Measurements from ENCODE around the gene ZNF407.

DNA sequence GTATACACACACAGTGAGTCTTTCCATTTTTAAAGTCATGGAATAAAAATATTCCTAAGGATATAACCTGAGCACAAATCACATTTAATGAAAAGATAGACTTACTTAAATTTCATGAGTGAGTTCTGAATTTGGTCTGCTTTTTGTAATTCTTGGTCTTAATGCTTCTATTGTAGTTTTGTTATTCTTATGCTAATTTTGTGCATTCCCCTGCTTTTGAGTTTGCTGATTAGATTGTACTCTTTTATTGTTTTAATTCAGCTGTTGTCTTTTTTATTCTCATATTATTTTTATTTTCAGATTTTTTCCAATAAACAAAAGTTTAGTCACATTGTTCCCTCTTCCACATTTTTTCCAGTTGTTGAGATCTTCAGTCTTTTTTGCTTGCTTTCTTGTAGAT lies 202.4 kb downstream of the ZNF407 start:
- TF ChIP-seq ZNF589 (CRISPR knock-in tag; conservative IDR thresholded peaks at IDR 0.05) (no peak), HOXD1 (CRISPR knock-in tag; IDR thresholded peaks at IDR 0.05) (no peak), GABPB1 (CRISPR knock-in tag; IDR thresholded peaks at IDR 0.05) (no peak), POLR2AphosphoS2 (IDR thresholded peaks at IDR 0.05; ENCODE audit: low read depth, low read length) (no peak)
- TF ChIP-seq, protein P1, sequence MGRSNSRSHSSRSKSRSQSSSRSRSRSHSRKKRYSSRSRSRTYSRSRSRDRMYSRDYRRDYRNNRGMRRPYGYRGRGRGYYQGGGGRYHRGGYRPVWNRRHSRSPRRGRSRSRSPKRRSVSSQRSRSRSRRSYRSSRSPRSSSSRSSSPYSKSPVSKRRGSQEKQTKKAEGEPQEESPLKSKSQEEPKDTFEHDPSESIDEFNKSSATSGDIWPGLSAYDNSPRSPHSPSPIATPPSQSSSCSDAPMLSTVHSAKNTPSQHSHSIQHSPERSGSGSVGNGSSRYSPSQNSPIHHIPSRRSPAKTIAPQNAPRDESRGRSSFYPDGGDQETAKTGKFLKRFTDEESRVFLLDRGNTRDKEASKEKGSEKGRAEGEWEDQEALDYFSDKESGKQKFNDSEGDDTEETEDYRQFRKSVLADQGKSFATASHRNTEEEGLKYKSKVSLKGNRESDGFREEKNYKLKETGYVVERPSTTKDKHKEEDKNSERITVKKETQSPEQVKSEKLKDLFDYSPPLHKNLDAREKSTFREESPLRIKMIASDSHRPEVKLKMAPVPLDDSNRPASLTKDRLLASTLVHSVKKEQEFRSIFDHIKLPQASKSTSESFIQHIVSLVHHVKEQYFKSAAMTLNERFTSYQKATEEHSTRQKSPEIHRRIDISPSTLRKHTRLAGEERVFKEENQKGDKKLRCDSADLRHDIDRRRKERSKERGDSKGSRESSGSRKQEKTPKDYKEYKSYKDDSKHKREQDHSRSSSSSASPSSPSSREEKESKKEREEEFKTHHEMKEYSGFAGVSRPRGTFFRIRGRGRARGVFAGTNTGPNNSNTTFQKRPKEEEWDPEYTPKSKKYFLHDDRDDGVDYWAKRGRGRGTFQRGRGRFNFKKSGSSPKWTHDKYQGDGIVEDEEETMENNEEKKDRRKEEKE (IDR thresholded peaks at IDR 0.05) = no peak
- TF ChIP-seq, protein P2, sequence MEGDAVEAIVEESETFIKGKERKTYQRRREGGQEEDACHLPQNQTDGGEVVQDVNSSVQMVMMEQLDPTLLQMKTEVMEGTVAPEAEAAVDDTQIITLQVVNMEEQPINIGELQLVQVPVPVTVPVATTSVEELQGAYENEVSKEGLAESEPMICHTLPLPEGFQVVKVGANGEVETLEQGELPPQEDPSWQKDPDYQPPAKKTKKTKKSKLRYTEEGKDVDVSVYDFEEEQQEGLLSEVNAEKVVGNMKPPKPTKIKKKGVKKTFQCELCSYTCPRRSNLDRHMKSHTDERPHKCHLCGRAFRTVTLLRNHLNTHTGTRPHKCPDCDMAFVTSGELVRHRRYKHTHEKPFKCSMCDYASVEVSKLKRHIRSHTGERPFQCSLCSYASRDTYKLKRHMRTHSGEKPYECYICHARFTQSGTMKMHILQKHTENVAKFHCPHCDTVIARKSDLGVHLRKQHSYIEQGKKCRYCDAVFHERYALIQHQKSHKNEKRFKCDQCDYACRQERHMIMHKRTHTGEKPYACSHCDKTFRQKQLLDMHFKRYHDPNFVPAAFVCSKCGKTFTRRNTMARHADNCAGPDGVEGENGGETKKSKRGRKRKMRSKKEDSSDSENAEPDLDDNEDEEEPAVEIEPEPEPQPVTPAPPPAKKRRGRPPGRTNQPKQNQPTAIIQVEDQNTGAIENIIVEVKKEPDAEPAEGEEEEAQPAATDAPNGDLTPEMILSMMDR (CRISPR knock-in tag; IDR thresholded peaks at IDR 0.05) = no peak
- TF ChIP-seq, protein P3, sequence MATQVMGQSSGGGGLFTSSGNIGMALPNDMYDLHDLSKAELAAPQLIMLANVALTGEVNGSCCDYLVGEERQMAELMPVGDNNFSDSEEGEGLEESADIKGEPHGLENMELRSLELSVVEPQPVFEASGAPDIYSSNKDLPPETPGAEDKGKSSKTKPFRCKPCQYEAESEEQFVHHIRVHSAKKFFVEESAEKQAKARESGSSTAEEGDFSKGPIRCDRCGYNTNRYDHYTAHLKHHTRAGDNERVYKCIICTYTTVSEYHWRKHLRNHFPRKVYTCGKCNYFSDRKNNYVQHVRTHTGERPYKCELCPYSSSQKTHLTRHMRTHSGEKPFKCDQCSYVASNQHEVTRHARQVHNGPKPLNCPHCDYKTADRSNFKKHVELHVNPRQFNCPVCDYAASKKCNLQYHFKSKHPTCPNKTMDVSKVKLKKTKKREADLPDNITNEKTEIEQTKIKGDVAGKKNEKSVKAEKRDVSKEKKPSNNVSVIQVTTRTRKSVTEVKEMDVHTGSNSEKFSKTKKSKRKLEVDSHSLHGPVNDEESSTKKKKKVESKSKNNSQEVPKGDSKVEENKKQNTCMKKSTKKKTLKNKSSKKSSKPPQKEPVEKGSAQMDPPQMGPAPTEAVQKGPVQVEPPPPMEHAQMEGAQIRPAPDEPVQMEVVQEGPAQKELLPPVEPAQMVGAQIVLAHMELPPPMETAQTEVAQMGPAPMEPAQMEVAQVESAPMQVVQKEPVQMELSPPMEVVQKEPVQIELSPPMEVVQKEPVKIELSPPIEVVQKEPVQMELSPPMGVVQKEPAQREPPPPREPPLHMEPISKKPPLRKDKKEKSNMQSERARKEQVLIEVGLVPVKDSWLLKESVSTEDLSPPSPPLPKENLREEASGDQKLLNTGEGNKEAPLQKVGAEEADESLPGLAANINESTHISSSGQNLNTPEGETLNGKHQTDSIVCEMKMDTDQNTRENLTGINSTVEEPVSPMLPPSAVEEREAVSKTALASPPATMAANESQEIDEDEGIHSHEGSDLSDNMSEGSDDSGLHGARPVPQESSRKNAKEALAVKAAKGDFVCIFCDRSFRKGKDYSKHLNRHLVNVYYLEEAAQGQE (IDR thresholded peaks at IDR 0.05; ENCODE audit: borderline replicate concordance in 1 of 2, low read depth in 1 of 2, low read length in 2 of 2) = no peak
- TF ChIP-seq, protein P4, sequence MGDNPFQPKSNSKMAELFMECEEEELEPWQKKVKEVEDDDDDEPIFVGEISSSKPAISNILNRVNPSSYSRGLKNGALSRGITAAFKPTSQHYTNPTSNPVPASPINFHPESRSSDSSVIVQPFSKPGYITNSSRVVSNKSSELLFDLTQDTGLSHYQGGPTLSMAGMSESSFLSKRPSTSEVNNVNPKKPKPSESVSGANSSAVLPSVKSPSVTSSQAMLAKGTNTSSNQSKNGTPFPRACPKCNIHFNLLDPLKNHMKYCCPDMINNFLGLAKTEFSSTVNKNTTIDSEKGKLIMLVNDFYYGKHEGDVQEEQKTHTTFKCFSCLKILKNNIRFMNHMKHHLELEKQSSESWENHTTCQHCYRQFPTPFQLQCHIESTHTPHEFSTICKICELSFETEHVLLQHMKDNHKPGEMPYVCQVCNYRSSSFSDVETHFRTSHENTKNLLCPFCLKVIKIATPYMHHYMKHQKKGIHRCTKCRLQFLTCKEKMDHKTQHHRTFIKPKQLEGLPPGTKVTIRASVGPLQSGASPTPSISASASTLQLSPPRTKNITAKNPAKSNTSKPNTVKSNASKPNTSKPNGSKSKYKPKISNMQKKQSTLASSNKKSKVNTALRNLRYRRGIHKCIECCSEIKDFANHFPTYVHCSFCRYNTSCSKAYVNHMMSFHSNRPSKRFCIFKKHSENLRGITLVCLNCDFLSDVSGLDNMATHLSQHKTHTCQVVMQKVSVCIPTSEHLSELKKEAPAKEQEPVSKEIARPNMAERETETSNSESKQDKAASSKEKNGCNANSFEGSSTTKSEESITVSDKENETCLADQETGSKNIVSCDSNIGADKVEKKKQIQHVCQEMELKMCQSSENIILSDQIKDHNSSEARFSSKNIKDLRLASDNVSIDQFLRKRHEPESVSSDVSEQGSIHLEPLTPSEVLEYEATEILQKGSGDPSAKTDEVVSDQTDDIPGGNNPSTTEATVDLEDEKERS (CRISPR knock-in tag; IDR thresholded peaks at IDR 0.05) = no peak
- TF ChIP-seq, protein P5, sequence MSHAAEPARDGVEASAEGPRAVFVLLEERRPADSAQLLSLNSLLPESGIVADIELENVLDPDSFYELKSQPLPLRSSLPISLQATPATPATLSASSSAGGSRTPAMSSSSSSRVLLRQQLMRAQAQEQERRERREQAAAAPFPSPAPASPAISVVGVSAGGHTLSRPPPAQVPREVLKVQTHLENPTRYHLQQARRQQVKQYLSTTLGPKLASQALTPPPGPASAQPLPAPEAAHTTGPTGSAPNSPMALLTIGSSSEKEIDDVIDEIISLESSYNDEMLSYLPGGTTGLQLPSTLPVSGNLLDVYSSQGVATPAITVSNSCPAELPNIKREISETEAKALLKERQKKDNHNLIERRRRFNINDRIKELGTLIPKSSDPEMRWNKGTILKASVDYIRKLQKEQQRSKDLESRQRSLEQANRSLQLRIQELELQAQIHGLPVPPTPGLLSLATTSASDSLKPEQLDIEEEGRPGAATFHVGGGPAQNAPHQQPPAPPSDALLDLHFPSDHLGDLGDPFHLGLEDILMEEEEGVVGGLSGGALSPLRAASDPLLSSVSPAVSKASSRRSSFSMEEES (CRISPR knock-in tag; IDR thresholded peaks at IDR 0.05) = no peak
- TF ChIP-seq, protein P6, sequence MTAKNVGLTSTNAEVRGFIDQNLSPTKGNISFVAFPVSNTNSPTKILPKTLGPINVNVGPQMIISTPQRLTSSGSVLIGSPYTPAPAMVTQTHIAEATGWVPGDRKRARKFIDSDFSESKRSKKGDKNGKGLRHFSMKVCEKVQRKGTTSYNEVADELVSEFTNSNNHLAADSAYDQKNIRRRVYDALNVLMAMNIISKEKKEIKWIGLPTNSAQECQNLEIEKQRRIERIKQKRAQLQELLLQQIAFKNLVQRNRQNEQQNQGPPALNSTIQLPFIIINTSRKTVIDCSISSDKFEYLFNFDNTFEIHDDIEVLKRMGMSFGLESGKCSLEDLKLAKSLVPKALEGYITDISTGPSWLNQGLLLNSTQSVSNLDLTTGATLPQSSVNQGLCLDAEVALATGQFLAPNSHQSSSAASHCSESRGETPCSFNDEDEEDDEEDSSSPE (CRISPR knock-in tag; IDR thresholded peaks at IDR 0.05) = no peak
- TF ChIP-seq, protein P7, sequence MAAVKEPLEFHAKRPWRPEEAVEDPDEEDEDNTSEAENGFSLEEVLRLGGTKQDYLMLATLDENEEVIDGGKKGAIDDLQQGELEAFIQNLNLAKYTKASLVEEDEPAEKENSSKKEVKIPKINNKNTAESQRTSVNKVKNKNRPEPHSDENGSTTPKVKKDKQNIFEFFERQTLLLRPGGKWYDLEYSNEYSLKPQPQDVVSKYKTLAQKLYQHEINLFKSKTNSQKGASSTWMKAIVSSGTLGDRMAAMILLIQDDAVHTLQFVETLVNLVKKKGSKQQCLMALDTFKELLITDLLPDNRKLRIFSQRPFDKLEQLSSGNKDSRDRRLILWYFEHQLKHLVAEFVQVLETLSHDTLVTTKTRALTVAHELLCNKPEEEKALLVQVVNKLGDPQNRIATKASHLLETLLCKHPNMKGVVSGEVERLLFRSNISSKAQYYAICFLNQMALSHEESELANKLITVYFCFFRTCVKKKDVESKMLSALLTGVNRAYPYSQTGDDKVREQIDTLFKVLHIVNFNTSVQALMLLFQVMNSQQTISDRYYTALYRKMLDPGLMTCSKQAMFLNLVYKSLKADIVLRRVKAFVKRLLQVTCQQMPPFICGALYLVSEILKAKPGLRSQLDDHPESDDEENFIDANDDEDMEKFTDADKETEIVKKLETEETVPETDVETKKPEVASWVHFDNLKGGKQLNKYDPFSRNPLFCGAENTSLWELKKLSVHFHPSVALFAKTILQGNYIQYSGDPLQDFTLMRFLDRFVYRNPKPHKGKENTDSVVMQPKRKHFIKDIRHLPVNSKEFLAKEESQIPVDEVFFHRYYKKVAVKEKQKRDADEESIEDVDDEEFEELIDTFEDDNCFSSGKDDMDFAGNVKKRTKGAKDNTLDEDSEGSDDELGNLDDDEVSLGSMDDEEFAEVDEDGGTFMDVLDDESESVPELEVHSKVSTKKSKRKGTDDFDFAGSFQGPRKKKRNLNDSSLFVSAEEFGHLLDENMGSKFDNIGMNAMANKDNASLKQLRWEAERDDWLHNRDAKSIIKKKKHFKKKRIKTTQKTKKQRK (IDR thresholded peaks at IDR 0.05; ENCODE audit: low read length) = no peak
- TF ChIP-seq, protein P8, sequence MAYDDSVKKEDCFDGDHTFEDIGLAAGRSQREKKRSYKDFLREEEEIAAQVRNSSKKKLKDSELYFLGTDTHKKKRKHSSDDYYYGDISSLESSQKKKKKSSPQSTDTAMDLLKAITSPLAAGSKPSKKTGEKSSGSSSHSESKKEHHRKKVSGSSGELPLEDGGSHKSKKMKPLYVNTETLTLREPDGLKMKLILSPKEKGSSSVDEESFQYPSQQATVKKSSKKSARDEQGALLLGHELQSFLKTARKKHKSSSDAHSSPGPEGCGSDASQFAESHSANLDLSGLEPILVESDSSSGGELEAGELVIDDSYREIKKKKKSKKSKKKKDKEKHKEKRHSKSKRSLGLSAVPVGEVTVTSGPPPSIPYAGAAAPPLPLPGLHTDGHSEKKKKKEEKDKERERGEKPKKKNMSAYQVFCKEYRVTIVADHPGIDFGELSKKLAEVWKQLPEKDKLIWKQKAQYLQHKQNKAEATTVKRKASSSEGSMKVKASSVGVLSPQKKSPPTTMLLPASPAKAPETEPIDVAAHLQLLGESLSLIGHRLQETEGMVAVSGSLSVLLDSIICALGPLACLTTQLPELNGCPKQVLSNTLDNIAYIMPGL (CRISPR knock-in tag; IDR thresholded peaks at IDR 0.05; ENCODE audit: borderline replicate concordance in 1 of 2, low read depth in 1 of 2) = no peak
